Activated B cell treated with CpG ODN at 0.5 μM for 24 hours (primary cell): ENCODE measurements around the gene SHF. TPM values are rescaled to one million over a fixed set of nuclear protein-coding genes. Genes with fewer than 3 reads are reported as not detected.

Source experiments
- ATAC-seq: fragments of 200-7000 bp; cut with Tn5 transposase; one replicate; pipeline ENCODE4 v1.10.0; 2021; ENCODE audit warnings: low read depth, mild to moderate bottlenecking, moderate library complexity
- CTCF ChIA-PET: fragments of 350-600 bp; sonication (Branson Sonifier 250); formaldehyde crosslinking; loops from one replicate; lab custom pipeline; 2021; ENCODE audit warnings: antibody characterized with exemption; lab: Charles Lee
- POLR2A ChIA-PET: fragments of 350-600 bp; sonication (Branson Sonifier 250); formaldehyde crosslinking; loops from one replicate; lab custom pipeline; 2021; ENCODE audit warnings: antibody characterized with exemption; lab: Charles Lee
- DNase-seq: peaks from one replicate; pipeline ENCODE4 v3.0.0; 2022
- H3K27ac Mint-ChIP-seq: one replicate; pipeline ENCODE4 v1.8.0; 2020; ENCODE audit warnings: mixed read lengths
- H3K27me3 Mint-ChIP-seq: one replicate; pipeline ENCODE4 v1.8.0; 2021; ENCODE audit warnings: mixed read lengths
- H3K36me3 Mint-ChIP-seq: one replicate; pipeline ENCODE4 v1.8.0; 2021; ENCODE audit warnings: low read depth, mixed read lengths
- H3K4me1 Mint-ChIP-seq: one replicate; pipeline ENCODE4 v1.8.0; 2021; ENCODE audit warnings: mixed read lengths
- H3K4me3 Mint-ChIP-seq: one replicate; pipeline ENCODE4 v1.8.0; 2020; ENCODE audit warnings: mild to moderate bottlenecking, mixed read lengths
- H3K9me3 Mint-ChIP-seq: one replicate; pipeline ENCODE4 v1.8.0; 2020; ENCODE audit warnings: mixed read lengths
- CTCF ChIP-seq: fragments of 200-600 bp; IDR thresholded peaks from one replicate; pipeline ENCODE4 v1.8.0; 2022; ENCODE audit warnings: antibody characterized with exemption, mild to moderate bottlenecking
- intact Hi-C: fragments of 100-400 bp; cut with micrococcal nuclease; formaldehyde crosslinking; loops from one replicate; pipeline ENCODE4 v1.15.1; 2024
- total RNA-seq: library from RNA; stranded (reverse); gene quantifications from 2 replicates; pipeline ENCODE4 v1.2.3, GENCODE V29; 2022

Gene SHF
- total RNA-seq, 1 donor from 2014 or later: 8.5 TPM

- Mint-ChIP-seq H3K27ac (no peak overlapping the region), H3K4me1 (peaks cover 15% of the 10 kb centered on the region), H3K9me3 (no peaks in the 10 kb centered on the region), H3K27me3 (no peaks in the 10 kb centered on the region), H3K4me3 (no peak overlapping the region), H3K36me3 (no peaks in the 10 kb centered on the region)
- DNase-seq (no peak), ATAC-seq (no peak)
- POLR2A ChIA-PET: no interaction called here
- intact Hi-C loops: no loop called here
- CTCF ChIA-PET: interaction anchor here (0.8 kb wide), 1 partner anchor 26 kb away, joined by 3 read pairs; no protein-coding TSS in a partner anchor
- TF ChIP-seq CTCF: no peak
Measured at GRCh38 chr15:45171912-45172311, 15.9 kb downstream of the SHF start.

GRCh38 chr15:45169608-45170480, 17.9 kb downstream of the SHF start:
- no peak for TF ChIP-seq CTCF
- CTCF ChIA-PET: interaction anchor here (0.8 to 1.1 kb wide), 3 partner anchors 9 to 52 kb away, joined by 3 read pairs; no protein-coding TSS in a partner anchor
- H3K4me1 Mint-ChIP-seq: peaks cover 29% of the 10 kb centered on the region
- H3K4me3 Mint-ChIP-seq: no peak overlapping the region
- POLR2A ChIA-PET: no interaction called here
- intact Hi-C loops: no loop called here
- H3K27ac Mint-ChIP-seq: peak overlapping the region; percentile 68
- no peaks in the 10 kb centered on the region for H3K9me3 Mint-ChIP-seq
- no peaks in the 10 kb centered on the region for H3K36me3 Mint-ChIP-seq
- ATAC-seq: no peak
- no peaks in the 10 kb centered on the region for H3K27me3 Mint-ChIP-seq
- DNase-seq: no peak

GRCh38 chr15:45168751-45169551, 18.8 kb downstream of the SHF start:
- CTCF ChIA-PET: interaction anchor here (0.7 to 1.3 kb wide), 6 partner anchors 10 to 34 kb away, joined by 3 to 6 read pairs (median 3); no protein-coding TSS in a partner anchor
- Mint-ChIP-seq H3K27me3 (no peaks in the 10 kb centered on the region), H3K36me3 (no peaks in the 10 kb centered on the region), H3K9me3 (no peaks in the 10 kb centered on the region), H3K27ac (peak overlapping the region; percentile 68), H3K4me1 (peaks cover 29% of the 10 kb centered on the region), H3K4me3 (no peak overlapping the region)
- POLR2A ChIA-PET: interaction anchor here (0.5 to 3.4 kb wide), 5 partner anchors 17 to 880 kb away, joined by 3 to 24 read pairs (median 8); partner anchors contain the start of gene GOLM2
- intact Hi-C loops: no loop called here
- DNase-seq (no peak), ATAC-seq (no peak)
- no peak for TF ChIP-seq CTCF

GRCh38 chr15:45168286-45168685, 19.5 kb downstream of the SHF start:
- Mint-ChIP-seq H3K27ac (peak overlapping the region; percentile 13), H3K36me3 (no peaks in the 10 kb centered on the region), H3K9me3 (no peaks in the 10 kb centered on the region), H3K27me3 (no peaks in the 10 kb centered on the region), H3K4me3 (no peak overlapping the region), H3K4me1 (peaks cover 29% of the 10 kb centered on the region)
- ATAC-seq (no peak), DNase-seq (no peak)
- ChIA-PET CTCF (interaction anchor here (0.7 to 1.4 kb wide), 10 partner anchors 17 to 234 kb away, joined by 3 to 6 read pairs (median 3); partner anchors contain the start of gene SHF), POLR2A (interaction anchor here (0.5 to 3.4 kb wide), 7 partner anchors 17 to 880 kb away, joined by 3 to 24 read pairs (median 8); partner anchors contain the start of gene GOLM2)
- intact Hi-C loops: no loop called here
- no peak for TF ChIP-seq CTCF
